Measurements from ENCODE around the gene MTMR12.
A peak's percentile ranks its signal among the peaks of the same experiment; 100 is the strongest.

Gene MTMR12

DNA sequence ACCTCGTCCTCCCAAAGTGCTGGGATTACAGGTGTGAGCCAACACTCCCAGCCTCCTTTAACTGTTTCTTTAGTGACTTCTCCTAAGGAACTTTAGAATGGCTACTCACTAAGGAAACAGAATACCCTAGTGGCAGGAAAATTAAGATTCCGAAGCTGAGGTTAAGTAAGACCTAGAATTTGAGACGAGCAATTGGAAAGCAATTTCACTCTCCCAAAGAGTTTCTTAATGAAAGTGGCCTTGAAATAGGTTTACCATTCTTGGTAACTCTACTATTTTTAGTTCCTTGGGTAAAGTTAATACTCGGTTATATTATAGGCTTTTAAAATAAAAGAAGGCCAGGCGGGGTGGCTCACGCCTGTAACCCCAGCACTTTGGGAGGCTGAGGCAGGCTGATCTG is 115.7 kb downstream of the MTMR12 start:
- TF ChIP-seq EP300 (IDR thresholded peaks at IDR 0.05; ENCODE audit: borderline replicate concordance) = no peak
- TF ChIP-seq CREB1 (IDR thresholded peaks at IDR 0.05; ENCODE audit: low read depth) = no peak
- TF ChIP-seq EGR1 (IDR thresholded peaks at IDR 0.05) = no peak
- TF ChIP-seq, protein P1, sequence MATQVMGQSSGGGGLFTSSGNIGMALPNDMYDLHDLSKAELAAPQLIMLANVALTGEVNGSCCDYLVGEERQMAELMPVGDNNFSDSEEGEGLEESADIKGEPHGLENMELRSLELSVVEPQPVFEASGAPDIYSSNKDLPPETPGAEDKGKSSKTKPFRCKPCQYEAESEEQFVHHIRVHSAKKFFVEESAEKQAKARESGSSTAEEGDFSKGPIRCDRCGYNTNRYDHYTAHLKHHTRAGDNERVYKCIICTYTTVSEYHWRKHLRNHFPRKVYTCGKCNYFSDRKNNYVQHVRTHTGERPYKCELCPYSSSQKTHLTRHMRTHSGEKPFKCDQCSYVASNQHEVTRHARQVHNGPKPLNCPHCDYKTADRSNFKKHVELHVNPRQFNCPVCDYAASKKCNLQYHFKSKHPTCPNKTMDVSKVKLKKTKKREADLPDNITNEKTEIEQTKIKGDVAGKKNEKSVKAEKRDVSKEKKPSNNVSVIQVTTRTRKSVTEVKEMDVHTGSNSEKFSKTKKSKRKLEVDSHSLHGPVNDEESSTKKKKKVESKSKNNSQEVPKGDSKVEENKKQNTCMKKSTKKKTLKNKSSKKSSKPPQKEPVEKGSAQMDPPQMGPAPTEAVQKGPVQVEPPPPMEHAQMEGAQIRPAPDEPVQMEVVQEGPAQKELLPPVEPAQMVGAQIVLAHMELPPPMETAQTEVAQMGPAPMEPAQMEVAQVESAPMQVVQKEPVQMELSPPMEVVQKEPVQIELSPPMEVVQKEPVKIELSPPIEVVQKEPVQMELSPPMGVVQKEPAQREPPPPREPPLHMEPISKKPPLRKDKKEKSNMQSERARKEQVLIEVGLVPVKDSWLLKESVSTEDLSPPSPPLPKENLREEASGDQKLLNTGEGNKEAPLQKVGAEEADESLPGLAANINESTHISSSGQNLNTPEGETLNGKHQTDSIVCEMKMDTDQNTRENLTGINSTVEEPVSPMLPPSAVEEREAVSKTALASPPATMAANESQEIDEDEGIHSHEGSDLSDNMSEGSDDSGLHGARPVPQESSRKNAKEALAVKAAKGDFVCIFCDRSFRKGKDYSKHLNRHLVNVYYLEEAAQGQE (IDR thresholded peaks at IDR 0.05; ENCODE audit: low read depth) = no peak
- TF ChIP-seq CEBPB (IDR thresholded peaks at IDR 0.05) = no peak
- TF ChIP-seq TCF12 (IDR thresholded peaks at IDR 0.05; ENCODE audit: low read depth) = no peak
- TF ChIP-seq MAX (IDR thresholded peaks at IDR 0.05) = no peak
- TF ChIP-seq ZBTB7A (IDR thresholded peaks at IDR 0.05; ENCODE audit: low read depth) = no peak
- no peak for TF ChIP-seq FOXM1 (IDR thresholded peaks at IDR 0.05; ENCODE audit: borderline replicate concordance, low read depth)
- TF ChIP-seq USF1 (IDR thresholded peaks at IDR 0.05) = no peak
- no peak for TF ChIP-seq YY1 (IDR thresholded peaks at IDR 0.05; ENCODE audit: low read depth)
- no peak for TF ChIP-seq NFIC (IDR thresholded peaks at IDR 0.05)
- TF ChIP-seq TEAD4 (IDR thresholded peaks at IDR 0.05) = no peak
- TF ChIP-seq RAD21 (IDR thresholded peaks at IDR 0.05; ENCODE audit: low read depth) = no peak
- TF ChIP-seq TAF1 (IDR thresholded peaks at IDR 0.05; ENCODE audit: low read depth) = no peak

DNA sequence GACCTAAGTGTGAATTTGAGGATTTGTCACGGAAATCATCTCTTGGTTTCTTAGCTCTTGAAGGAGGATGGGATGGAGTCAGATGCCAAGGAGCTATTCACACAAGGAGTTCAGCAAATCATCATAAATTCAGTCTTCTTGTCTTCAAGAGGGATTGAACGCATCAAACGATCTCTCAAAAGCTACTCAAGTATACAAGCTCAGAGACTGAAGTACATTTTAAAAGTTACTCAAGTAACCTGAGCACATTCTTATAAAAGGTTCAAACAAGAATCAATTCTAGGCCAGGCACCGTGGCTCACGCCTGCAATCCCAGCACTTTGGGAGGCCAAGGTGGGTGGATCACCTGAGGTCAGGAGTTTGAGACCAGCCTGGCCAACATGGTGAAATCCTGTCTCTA is 117.5 kb downstream of the MTMR12 start:
- no peak for TF ChIP-seq MAX (IDR thresholded peaks at IDR 0.05)
- no peak for TF ChIP-seq FOXM1 (IDR thresholded peaks at IDR 0.05; ENCODE audit: borderline replicate concordance, low read depth)
- no peak for TF ChIP-seq EP300 (IDR thresholded peaks at IDR 0.05; ENCODE audit: borderline replicate concordance)
- no peak for TF ChIP-seq CREB1 (IDR thresholded peaks at IDR 0.05; ENCODE audit: low read depth)
- no peak for TF ChIP-seq USF1 (IDR thresholded peaks at IDR 0.05)
- TF ChIP-seq TEAD4 (IDR thresholded peaks at IDR 0.05) = no peak
- no peak for TF ChIP-seq NFIC (IDR thresholded peaks at IDR 0.05)
- TF ChIP-seq, protein P1 (IDR thresholded peaks at IDR 0.05; ENCODE audit: low read depth) = no peak
- TF ChIP-seq YY1 (IDR thresholded peaks at IDR 0.05; ENCODE audit: low read depth) = no peak
- TF ChIP-seq RAD21 (IDR thresholded peaks at IDR 0.05; ENCODE audit: low read depth) = no peak
- no peak for TF ChIP-seq EGR1 (IDR thresholded peaks at IDR 0.05)
- TF ChIP-seq TAF1 (IDR thresholded peaks at IDR 0.05; ENCODE audit: low read depth) = no peak
- no peak for TF ChIP-seq TCF12 (IDR thresholded peaks at IDR 0.05; ENCODE audit: low read depth)
- no peak for TF ChIP-seq ZBTB7A (IDR thresholded peaks at IDR 0.05; ENCODE audit: low read depth)
- no peak for TF ChIP-seq CEBPB (IDR thresholded peaks at IDR 0.05)

- TF ChIP-seq EGR1 (IDR thresholded peaks at IDR 0.05) (no peak), MAX (IDR thresholded peaks at IDR 0.05) (no peak), TEAD4 (IDR thresholded peaks at IDR 0.05) (0 out of 2 replicates have a peak, but pooled peaks have one; percentile 22), CEBPB (IDR thresholded peaks at IDR 0.05) (no peak), NFIC (IDR thresholded peaks at IDR 0.05) (peak; percentile 95), CREB1 (IDR thresholded peaks at IDR 0.05; ENCODE audit: low read depth) (no peak), FOXM1 (IDR thresholded peaks at IDR 0.05; ENCODE audit: borderline replicate concordance, low read depth) (no peak)
- TF ChIP-seq, protein P1 (IDR thresholded peaks at IDR 0.05; ENCODE audit: low read depth) = no peak
Observed at GRCh38 chr5:32193591-32193990, 119.1 kb downstream of the MTMR12 start.

DNA sequence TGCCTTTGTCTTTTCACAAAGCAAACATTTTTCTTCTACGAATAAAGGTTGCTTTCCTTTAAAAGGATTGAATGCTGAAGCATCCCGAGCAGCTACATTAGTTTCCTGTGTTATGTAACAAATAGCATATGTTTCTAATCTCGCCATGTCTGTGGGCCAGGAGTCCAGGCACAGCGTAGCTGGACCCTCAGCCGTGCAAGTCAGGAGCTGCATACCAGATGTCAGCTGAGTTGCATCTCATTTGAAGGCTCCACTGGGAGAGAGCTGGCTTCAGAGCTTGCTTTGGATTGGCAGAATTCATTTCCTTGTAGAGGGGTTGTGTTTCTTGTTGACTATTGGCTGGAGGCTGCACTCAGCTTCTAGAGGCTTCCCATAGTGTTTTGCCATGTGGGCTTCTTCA is 122.6 kb downstream of the MTMR12 start:
- TF ChIP-seq MAX (IDR thresholded peaks at IDR 0.05) = no peak
- TF ChIP-seq ZBTB7A (IDR thresholded peaks at IDR 0.05; ENCODE audit: low read depth) = no peak
- no peak for TF ChIP-seq USF1 (IDR thresholded peaks at IDR 0.05)
- no peak for TF ChIP-seq CEBPB (IDR thresholded peaks at IDR 0.05)
- TF ChIP-seq, protein P1 (IDR thresholded peaks at IDR 0.05; ENCODE audit: low read depth) = no peak
- no peak for TF ChIP-seq TEAD4 (IDR thresholded peaks at IDR 0.05)

All from Ishikawa (cell line).